ENCODE measurements around the gene MYH11. TPM values are rescaled to one million over a fixed set of nuclear protein-coding genes. Genes with fewer than 3 reads are reported as not detected.
A peak's percentile ranks its signal among the peaks of the same experiment; 100 is the strongest.

Gene MYH11
- total and polyA plus RNA-seq, 2 experiments from 2014 or later = 2.0 to 12.2 TPM

GRCh38 chr16:15808071-15808470, 48.8 kb downstream of the MYH11 start:
- Histone ChIP-seq H3K27ac (no peak overlapping the region), H3K27me3 (peaks cover 76% of the 10 kb centered on the region)
- TF ChIP-seq, protein P1, sequence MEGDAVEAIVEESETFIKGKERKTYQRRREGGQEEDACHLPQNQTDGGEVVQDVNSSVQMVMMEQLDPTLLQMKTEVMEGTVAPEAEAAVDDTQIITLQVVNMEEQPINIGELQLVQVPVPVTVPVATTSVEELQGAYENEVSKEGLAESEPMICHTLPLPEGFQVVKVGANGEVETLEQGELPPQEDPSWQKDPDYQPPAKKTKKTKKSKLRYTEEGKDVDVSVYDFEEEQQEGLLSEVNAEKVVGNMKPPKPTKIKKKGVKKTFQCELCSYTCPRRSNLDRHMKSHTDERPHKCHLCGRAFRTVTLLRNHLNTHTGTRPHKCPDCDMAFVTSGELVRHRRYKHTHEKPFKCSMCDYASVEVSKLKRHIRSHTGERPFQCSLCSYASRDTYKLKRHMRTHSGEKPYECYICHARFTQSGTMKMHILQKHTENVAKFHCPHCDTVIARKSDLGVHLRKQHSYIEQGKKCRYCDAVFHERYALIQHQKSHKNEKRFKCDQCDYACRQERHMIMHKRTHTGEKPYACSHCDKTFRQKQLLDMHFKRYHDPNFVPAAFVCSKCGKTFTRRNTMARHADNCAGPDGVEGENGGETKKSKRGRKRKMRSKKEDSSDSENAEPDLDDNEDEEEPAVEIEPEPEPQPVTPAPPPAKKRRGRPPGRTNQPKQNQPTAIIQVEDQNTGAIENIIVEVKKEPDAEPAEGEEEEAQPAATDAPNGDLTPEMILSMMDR (IDR thresholded peaks at IDR 0.05; ENCODE audit: low read depth, low read length) = no peak

DNA sequence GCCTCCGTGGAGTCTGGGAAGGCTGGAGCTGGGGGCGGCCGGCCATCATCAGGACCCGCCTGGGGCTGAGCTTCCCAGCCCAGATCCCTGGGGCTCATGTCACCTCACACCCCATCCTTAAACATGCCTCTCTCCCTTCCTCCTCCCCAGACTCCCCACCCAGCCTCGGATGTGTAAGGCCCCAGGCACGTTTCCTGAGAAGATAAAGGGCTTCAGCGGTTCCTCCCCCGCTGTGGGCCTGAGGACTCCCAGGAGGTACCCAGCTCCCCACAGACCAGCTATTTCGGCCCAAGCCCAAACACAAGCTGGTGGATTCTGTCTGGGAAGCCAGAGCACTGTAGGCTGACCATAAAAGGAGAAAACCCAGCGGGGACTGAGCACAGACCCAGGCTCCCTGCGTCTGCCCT, 49.2 kb downstream of the MYH11 start:
- H3K36me3 ChIP-seq = no peaks in the 10 kb centered on the region
- H3K4me1 ChIP-seq (ENCODE audit: low read depth) = no peaks in the 10 kb centered on the region
- H3K4me3 ChIP-seq = no peak overlapping the region
- peak in 1 of 2 donors; percentile 89 for DNase-seq (ENCODE audit: low read depth in 1 of 2, low spot score in 1 of 2)
- H3K9me3 ChIP-seq (ENCODE audit: low read depth) = no peaks in the 10 kb centered on the region
- H3K27ac ChIP-seq = no peak overlapping the region
- peaks cover 79% of the 10 kb centered on the region for H3K27me3 ChIP-seq
- TF ChIP-seq, protein P1 (IDR thresholded peaks at IDR 0.05; ENCODE audit: low read depth, low read length) = no peak

More at GRCh38 chr16:15808071-15808470, 48.8 kb downstream of the MYH11 start:
- H3K36me3 ChIP-seq = no peaks in the 10 kb centered on the region
- H3K4me3 ChIP-seq = no peak overlapping the region
- no peak for DNase-seq (ENCODE audit: low read depth in 1 of 2, low spot score in 1 of 2)
- H3K4me1 ChIP-seq (ENCODE audit: low read depth) = no peaks in the 10 kb centered on the region
- no peaks in the 10 kb centered on the region for H3K9me3 ChIP-seq (ENCODE audit: low read depth)

DNA sequence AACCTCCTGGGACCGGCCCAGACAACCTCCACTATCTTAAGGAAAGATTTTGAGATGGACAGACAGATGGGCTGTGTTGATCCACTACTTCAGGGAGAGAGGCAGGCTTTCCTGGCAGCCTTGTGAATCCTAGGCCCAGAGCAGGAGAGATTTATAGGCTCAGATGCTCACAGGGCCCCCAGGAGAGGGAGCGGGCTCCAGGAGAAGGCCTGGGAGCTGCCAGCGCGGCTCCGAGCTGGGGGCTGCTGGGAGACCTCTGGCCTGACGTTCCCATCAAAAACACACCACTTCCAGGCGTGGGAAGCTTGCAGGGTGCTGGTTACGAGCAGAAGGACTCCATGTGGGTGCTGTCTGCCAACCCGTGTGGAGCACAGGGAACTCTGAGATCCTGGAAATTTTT, 53.2 kb downstream of the MYH11 start:
- Histone ChIP-seq H3K27ac (no peak overlapping the region), H3K27me3 (peaks cover 99% of the 10 kb centered on the region), H3K9me3 (ENCODE audit: low read depth) (no peaks in the 10 kb centered on the region), H3K36me3 (no peaks in the 10 kb centered on the region), H3K4me3 (no peak overlapping the region), H3K4me1 (ENCODE audit: low read depth) (no peaks in the 10 kb centered on the region)
- TF ChIP-seq, protein P1 (IDR thresholded peaks at IDR 0.05; ENCODE audit: low read depth, low read length) = no peak
- no peak for DNase-seq (ENCODE audit: low read depth in 1 of 2, low spot score in 1 of 2)

DNA sequence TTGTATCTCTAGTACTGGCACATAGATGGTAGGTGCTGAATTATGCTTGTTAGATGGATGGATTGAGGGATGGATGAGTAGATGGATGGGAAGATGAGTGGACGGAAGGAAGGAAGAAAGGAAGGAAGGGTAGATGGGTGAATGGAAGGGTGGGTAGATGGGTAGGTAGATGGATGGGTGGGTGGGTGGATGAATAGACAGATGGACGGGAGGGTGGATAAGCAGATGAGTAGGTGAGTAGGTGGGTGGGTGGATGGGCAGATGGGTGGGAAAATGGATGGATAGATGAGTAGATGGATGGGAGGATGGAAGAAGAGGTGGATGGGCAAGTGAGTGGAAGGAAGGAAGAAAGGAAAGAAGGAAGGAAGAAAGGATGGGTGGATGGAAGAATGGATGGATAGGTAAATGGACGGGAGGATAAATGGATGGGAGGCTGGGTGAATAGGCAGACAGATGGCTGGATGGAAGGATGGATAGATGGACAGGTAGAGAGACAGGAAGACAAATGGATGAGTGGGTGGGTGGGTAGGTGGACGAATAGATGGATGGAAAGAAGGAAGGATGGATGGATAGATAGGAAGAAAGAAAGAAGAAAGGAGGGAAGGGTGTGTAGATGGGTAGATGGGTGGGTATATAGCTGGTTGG, 56.9 kb downstream of the MYH11 start:
- Histone ChIP-seq H3K36me3 (no peaks in the 10 kb centered on the region), H3K27me3 (peaks cover 94% of the 10 kb centered on the region), H3K4me3 (no peak overlapping the region), H3K4me1 (ENCODE audit: low read depth) (no peaks in the 10 kb centered on the region), H3K9me3 (ENCODE audit: low read depth) (no peaks in the 10 kb centered on the region), H3K27ac (no peak overlapping the region)
- DNase-seq (ENCODE audit: low read depth in 1 of 2, low spot score in 1 of 2) = no peak
- TF ChIP-seq, protein P1 (IDR thresholded peaks at IDR 0.05; ENCODE audit: low read depth, low read length) = no peak

DNA sequence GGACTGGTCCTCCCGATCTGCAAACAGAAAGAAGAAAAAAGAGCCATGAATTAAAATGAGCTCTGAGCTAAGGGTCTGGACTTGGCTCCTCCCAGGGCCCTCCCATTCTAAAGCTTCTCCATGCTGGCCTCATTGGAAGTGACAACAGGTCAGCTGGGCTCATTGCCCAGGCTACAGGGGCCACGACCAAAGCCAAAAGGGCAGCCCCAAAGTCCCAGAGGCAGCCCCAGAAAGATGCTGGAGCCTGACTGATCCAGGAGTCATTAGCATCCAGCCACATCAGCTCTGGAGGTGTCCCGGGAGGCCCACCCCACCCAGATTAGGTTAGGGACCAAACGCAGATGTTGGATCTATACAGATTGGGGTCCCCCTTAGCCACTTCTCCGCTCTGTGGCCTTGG, 58.2 kb downstream of the MYH11 start:
- Histone ChIP-seq H3K4me1 (ENCODE audit: low read depth) (no peaks in the 10 kb centered on the region), H3K27ac (no peak overlapping the region), H3K4me3 (no peak overlapping the region), H3K27me3 (peaks cover 92% of the 10 kb centered on the region), H3K9me3 (ENCODE audit: low read depth) (no peaks in the 10 kb centered on the region), H3K36me3 (no peaks in the 10 kb centered on the region)
- DNase-seq (ENCODE audit: low read depth in 1 of 2, low spot score in 1 of 2) = no peak
- TF ChIP-seq, protein P1 (IDR thresholded peaks at IDR 0.05; ENCODE audit: low read depth, low read length) = no peak

All from cardiac muscle cell (in vitro differentiated cells and primary cell).